GM19023 (cell line): ENCODE measurements around the gene ST6GALNAC3.
"Not testable (repeated sequence)": the region's sequence is repeated elsewhere in the genome, so short reads cannot be mapped to it uniquely, and the experiment has no call there.

Experiments used
- ATAC-seq: cut with Tn5 transposase; IDR thresholded peaks from one replicate; pipeline ENCODE4 v1.9.1; 2021; ENCODE audit warnings: mild to moderate bottlenecking, moderate library complexity; ENCODE audit not compliant: unreplicated experiment

ST6GALNAC3 gene

GRCh38 chr1:76238094-76238628, 163.6 kb downstream of the ST6GALNAC3 start:
- ATAC-seq, result no peak

GRCh38 chr1:76239470-76239918, 164.9 kb downstream of the ST6GALNAC3 start:
- no peak for ATAC-seq

GRCh38 chr1:76240316-76240715, 165.8 kb downstream of the ST6GALNAC3 start:
- ATAC-seq, result no peak

GRCh38 chr1:76242587-76242986, 168.0 kb downstream of the ST6GALNAC3 start:
- ATAC-seq, result not testable (repeated sequence)

- no peak for ATAC-seq
Observed at GRCh38 chr1:76247261-76247852, 172.8 kb downstream of the ST6GALNAC3 start.

- no peak for ATAC-seq
Observed at GRCh38 chr1:76250271-76250670, 175.7 kb downstream of the ST6GALNAC3 start.

GRCh38 chr1:76252431-76252830, 177.9 kb downstream of the ST6GALNAC3 start:
- ATAC-seq, result no peak

GRCh38 chr1:76254104-76255030, 179.8 kb downstream of the ST6GALNAC3 start:
- no peak for ATAC-seq

- no peak for ATAC-seq
Observed at GRCh38 chr1:76256289-76257223, 182.0 kb downstream of the ST6GALNAC3 start.

GRCh38 chr1:76257823-76258222, 183.3 kb downstream of the ST6GALNAC3 start:
- ATAC-seq, result no peak

GRCh38 chr1:76259270-76259669, 184.7 kb downstream of the ST6GALNAC3 start:
- no peak for ATAC-seq

- ATAC-seq, result no peak
Observed at GRCh38 chr1:76260279-76260678, 185.7 kb downstream of the ST6GALNAC3 start.

GRCh38 chr1:76262601-76263000, 188.1 kb downstream of the ST6GALNAC3 start:
- ATAC-seq, result no peak

- no peak for ATAC-seq
Observed at GRCh38 chr1:76264642-76265041, 190.1 kb downstream of the ST6GALNAC3 start.

- no peak for ATAC-seq
Observed at GRCh38 chr1:76266762-76267161, 192.2 kb downstream of the ST6GALNAC3 start.

GRCh38 chr1:76267631-76268030, 193.1 kb downstream of the ST6GALNAC3 start:
- no peak for ATAC-seq

- ATAC-seq, result no peak
Observed at GRCh38 chr1:76268341-76268740, 193.8 kb downstream of the ST6GALNAC3 start.

GRCh38 chr1:76269155-76269554, 194.6 kb downstream of the ST6GALNAC3 start:
- ATAC-seq, result no peak

- no peak for ATAC-seq
Observed at GRCh38 chr1:76274302-76274701, 199.8 kb downstream of the ST6GALNAC3 start.

GRCh38 chr1:76274718-76275117, 200.2 kb downstream of the ST6GALNAC3 start:
- ATAC-seq, result no peak

- ATAC-seq, result no peak
Observed at GRCh38 chr1:76278711-76279100, 204.2 kb downstream of the ST6GALNAC3 start.
